Measurements from ENCODE around the gene PDCD7.

PDCD7 gene

GRCh38 chr15:65088643-65089021 lies 45.0 kb downstream of the PDCD7 start:
- H3K4me3 ChIP-seq (ENCODE audit: low read depth in 1 of 2, low read length in 2 of 2) = no peak overlapping the region
- peaks cover 4 to 5% of the 10 kb centered on the region in 2 donors for H3K4me1 ChIP-seq (ENCODE audit: control insufficient read depth in 1 of 2, insufficient read depth in 2 of 2, low read length in 2 of 2)

DNA sequence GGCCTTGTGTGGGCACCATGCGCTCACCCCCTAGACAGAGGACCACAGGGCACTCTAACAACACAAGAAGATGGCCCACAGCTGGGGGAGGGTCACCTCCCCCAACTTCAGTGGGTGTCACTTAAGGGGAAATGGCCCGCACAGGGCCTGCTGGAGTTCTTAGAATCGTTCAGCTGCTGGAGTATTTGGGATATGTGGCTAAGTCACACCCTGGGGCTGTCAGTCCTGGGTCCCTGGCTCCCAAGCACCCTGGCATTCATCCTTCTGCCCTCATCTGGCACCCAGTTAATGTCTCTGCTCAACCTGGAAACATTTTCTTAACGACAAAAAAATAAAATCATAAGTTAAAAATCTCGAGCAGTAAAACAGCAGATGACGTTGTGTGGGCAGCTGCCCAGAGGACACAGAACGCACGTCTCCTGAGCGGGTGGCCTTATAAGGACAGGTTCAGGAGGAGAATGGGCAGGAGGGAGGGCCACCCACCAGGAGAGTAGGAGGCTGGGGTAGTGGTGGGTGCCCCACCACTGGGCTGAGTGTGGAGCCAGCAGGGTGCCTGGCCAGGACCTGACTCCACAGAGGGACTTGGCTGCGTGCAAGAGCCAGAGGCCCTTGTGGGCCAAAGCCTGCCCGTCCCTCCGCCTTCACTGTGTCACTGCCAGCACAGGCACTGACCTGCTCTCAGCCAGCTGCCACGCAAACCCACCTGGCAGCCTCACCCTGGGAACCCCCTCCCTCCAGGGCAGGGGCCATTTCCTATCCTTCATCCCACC lies 45.5 kb downstream of the PDCD7 start:
- Histone ChIP-seq H3K27ac (ENCODE audit: low read length) (no peak overlapping the region), H3K4me1 (ENCODE audit: control insufficient read depth in 1 of 2, insufficient read depth in 2 of 2, low read length in 2 of 2) (peaks cover 4 to 11% of the 10 kb centered on the region in 2 donors), H3K4me3 (ENCODE audit: low read depth in 1 of 2, low read length in 2 of 2) (no peak overlapping the region)

More at GRCh38 chr15:65088643-65089021, 45.0 kb downstream of the PDCD7 start:
- Histone ChIP-seq H3K27ac (ENCODE audit: low read length) (peak overlapping the region; percentile 60), H3K36me3 (ENCODE audit: control insufficient read depth in 1 of 2, insufficient read depth in 2 of 2, low read length in 2 of 2) (no peaks in the 10 kb centered on the region), H3K27me3 (ENCODE audit: low read depth, low read length) (no peaks in the 10 kb centered on the region), H3K9me3 (ENCODE audit: control insufficient read depth in 1 of 2, low read length in 2 of 2) (no peaks in the 10 kb centered on the region)

GRCh38 chr15:65087411-65087810 lies 46.2 kb downstream of the PDCD7 start:
- H3K4me1 ChIP-seq (ENCODE audit: control insufficient read depth in 1 of 2, insufficient read depth in 2 of 2, low read length in 2 of 2) = peaks cover 10 to 18% of the 10 kb centered on the region in 2 donors
- no peak overlapping the region for H3K4me3 ChIP-seq (ENCODE audit: low read depth in 1 of 2, low read length in 2 of 2)
- H3K27ac ChIP-seq (ENCODE audit: low read length) = no peak overlapping the region
- no peaks in the 10 kb centered on the region for H3K27me3 ChIP-seq (ENCODE audit: low read depth, low read length)
- no peaks in the 10 kb centered on the region for H3K9me3 ChIP-seq (ENCODE audit: control insufficient read depth in 1 of 2, low read length in 2 of 2)
- no peaks in the 10 kb centered on the region for H3K36me3 ChIP-seq (ENCODE audit: control insufficient read depth in 1 of 2, insufficient read depth in 2 of 2, low read length in 2 of 2)

More for the DNA sequence above, 45.5 kb downstream of the PDCD7 start:
- H3K27me3 ChIP-seq (ENCODE audit: low read depth, low read length) = no peaks in the 10 kb centered on the region
- H3K36me3 ChIP-seq (ENCODE audit: control insufficient read depth in 1 of 2, insufficient read depth in 2 of 2, low read length in 2 of 2) = no peaks in the 10 kb centered on the region
- H3K9me3 ChIP-seq (ENCODE audit: control insufficient read depth in 1 of 2, low read length in 2 of 2) = no peaks in the 10 kb centered on the region

DNA sequence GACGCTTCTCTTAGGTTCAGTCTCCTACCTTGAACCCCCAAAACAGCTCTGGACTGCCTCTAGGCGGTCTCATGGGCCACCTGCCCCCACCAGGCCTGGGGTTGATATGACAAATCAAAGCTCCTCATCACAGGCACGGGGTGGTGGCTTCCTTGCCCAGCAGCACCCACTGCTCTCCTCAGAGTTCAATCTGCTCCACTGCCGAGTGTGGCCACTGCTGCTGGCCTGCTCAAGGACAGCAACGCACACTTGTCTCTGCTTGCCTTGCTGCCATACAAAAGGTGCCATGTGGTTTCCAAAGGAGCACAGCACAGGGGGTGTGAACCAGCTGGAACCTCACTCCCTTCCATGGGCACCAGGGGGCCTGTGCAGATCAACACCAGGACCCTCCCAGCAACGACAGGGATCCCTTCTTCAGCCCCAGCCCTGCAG lies 46.9 kb downstream of the PDCD7 start:
- Histone ChIP-seq H3K4me1 (ENCODE audit: control insufficient read depth in 1 of 2, insufficient read depth in 2 of 2, low read length in 2 of 2) (peaks cover 10 to 22% of the 10 kb centered on the region in 2 donors), H3K27me3 (ENCODE audit: low read depth, low read length) (no peaks in the 10 kb centered on the region), H3K27ac (ENCODE audit: low read length) (no peak overlapping the region)

GRCh38 chr15:65085990-65086679 lies 47.5 kb downstream of the PDCD7 start:
- H3K4me1 ChIP-seq (ENCODE audit: control insufficient read depth in 1 of 2, insufficient read depth in 2 of 2, low read length in 2 of 2) = peaks cover 10 to 22% of the 10 kb centered on the region in 2 donors
- H3K27ac ChIP-seq (ENCODE audit: low read length) = no peak overlapping the region
- H3K36me3 ChIP-seq (ENCODE audit: control insufficient read depth in 1 of 2, insufficient read depth in 2 of 2, low read length in 2 of 2) = no peaks in the 10 kb centered on the region
- no peaks in the 10 kb centered on the region for H3K9me3 ChIP-seq (ENCODE audit: control insufficient read depth in 1 of 2, low read length in 2 of 2)
- no peaks in the 10 kb centered on the region for H3K27me3 ChIP-seq (ENCODE audit: low read depth, low read length)
- no peak overlapping the region for H3K4me3 ChIP-seq (ENCODE audit: low read depth in 1 of 2, low read length in 2 of 2)

More for the DNA sequence above, 46.9 kb downstream of the PDCD7 start:
- no peak overlapping the region for H3K4me3 ChIP-seq (ENCODE audit: low read depth in 1 of 2, low read length in 2 of 2)
- H3K9me3 ChIP-seq (ENCODE audit: control insufficient read depth in 1 of 2, low read length in 2 of 2) = no peaks in the 10 kb centered on the region
- H3K36me3 ChIP-seq (ENCODE audit: control insufficient read depth in 1 of 2, insufficient read depth in 2 of 2, low read length in 2 of 2) = no peaks in the 10 kb centered on the region

DNA sequence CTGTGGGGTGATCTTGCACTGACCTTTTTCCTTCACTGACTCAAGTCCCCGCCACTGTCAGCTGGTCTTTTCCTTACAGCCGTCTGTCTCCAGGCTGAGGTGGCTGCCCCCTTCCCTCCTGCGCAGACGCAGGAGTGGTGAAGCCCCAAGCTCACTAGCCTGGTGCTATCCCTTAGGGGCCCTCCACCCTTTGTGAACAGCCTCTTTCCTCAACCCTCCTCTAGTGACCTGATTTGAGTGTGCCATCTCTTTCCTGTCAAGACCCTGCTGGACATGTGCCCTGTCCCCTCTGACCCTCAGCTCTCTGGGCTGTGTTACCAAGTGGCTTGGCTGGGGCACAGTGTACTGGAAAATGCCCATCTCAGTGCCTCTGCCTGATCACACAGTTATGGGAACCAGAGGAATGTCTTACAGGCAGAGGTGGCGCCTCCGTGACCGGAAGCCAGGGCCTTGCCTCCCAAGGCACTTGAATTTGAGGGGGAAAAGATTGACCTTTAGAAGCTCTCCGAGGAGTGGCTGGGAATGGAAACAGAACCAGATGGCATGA lies 48.3 kb downstream of the PDCD7 start:
- H3K36me3 ChIP-seq (ENCODE audit: control insufficient read depth in 1 of 2, insufficient read depth in 2 of 2, low read length in 2 of 2) = no peaks in the 10 kb centered on the region
- no peak overlapping the region for H3K27ac ChIP-seq (ENCODE audit: low read length)
- H3K4me3 ChIP-seq (ENCODE audit: low read depth in 1 of 2, low read length in 2 of 2) = no peak overlapping the region
- H3K4me1 ChIP-seq (ENCODE audit: control insufficient read depth in 1 of 2, insufficient read depth in 2 of 2, low read length in 2 of 2) = peaks cover 10 to 22% of the 10 kb centered on the region in 2 donors
- no peaks in the 10 kb centered on the region for H3K9me3 ChIP-seq (ENCODE audit: control insufficient read depth in 1 of 2, low read length in 2 of 2)
- H3K27me3 ChIP-seq (ENCODE audit: low read depth, low read length) = no peaks in the 10 kb centered on the region

DNA sequence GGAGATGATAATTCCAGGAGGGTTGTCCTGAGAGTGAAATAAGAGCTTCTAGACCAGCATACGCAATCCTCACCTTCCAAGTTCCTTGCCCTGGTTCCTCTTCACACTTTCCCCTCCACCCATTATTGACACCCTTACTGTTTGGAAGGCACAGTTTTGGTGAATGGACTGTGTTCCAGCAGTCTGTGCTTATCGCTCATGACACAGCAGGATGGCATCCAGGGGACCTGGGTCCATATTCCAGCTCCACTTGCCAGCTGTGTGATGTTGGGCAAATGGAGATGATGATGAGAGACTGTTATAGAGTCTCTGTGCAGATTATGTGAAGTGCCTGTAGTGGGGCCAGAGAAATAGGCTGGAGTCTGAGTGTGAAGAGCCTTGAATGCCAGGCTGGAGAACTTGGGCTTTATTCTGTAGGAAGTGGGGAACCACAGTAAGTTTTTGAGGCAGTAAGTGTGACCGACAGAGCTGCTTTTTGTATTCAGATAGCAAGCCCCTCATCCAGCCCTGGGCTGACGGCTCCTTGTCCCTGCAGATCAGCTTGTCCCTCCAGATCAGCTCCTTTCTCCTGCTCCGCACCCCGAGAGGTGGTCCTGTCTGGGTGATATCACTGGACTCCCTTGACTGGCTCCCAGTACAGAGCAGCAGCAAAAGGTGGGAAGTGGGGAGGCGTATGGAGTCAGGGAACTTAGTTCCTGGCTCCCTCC lies 49.0 kb downstream of the PDCD7 start:
- H3K4me3 ChIP-seq (ENCODE audit: low read depth in 1 of 2, low read length in 2 of 2) = no peak overlapping the region
- no peaks in the 10 kb centered on the region for H3K9me3 ChIP-seq (ENCODE audit: control insufficient read depth in 1 of 2, low read length in 2 of 2)
- no peaks in the 10 kb centered on the region for H3K27me3 ChIP-seq (ENCODE audit: low read depth, low read length)
- no peak overlapping the region for H3K27ac ChIP-seq (ENCODE audit: low read length)
- H3K36me3 ChIP-seq (ENCODE audit: control insufficient read depth in 1 of 2, insufficient read depth in 2 of 2, low read length in 2 of 2) = no peaks in the 10 kb centered on the region
- H3K4me1 ChIP-seq (ENCODE audit: control insufficient read depth in 1 of 2, insufficient read depth in 2 of 2, low read length in 2 of 2) = peaks cover 10 to 22% of the 10 kb centered on the region in 2 donors

DNA sequence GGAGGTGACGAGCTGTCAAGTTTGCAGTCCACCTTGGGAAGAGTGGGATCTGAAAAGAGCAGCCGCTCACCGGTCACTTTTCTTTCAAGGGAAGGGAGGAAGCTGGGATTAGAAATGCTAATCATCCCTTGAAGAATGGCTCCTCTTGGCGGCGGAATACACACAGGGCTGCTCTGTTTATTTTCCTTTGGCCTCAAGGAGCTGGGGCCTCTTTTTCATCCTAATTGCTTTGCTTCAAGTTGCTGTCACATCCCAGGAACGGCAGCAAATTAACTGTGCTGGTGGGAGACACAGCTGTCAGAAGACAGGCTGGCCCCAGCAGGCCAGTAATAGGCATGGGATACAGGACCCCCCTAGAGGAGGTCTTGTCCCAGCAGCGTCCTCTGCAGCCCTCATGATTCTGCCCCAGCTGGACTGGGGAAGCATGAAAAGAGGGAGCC lies 50.3 kb downstream of the PDCD7 start:
- no peaks in the 10 kb centered on the region for H3K27me3 ChIP-seq (ENCODE audit: low read depth, low read length)
- H3K36me3 ChIP-seq (ENCODE audit: control insufficient read depth in 1 of 2, insufficient read depth in 2 of 2, low read length in 2 of 2) = no peaks in the 10 kb centered on the region
- no peaks in the 10 kb centered on the region for H3K9me3 ChIP-seq (ENCODE audit: control insufficient read depth in 1 of 2, low read length in 2 of 2)
- H3K27ac ChIP-seq (ENCODE audit: low read length) = no peak overlapping the region
- no peak overlapping the region for H3K4me3 ChIP-seq (ENCODE audit: low read depth in 1 of 2, low read length in 2 of 2)
- peaks cover 6 to 22% of the 10 kb centered on the region in 2 donors for H3K4me1 ChIP-seq (ENCODE audit: control insufficient read depth in 1 of 2, insufficient read depth in 2 of 2, low read length in 2 of 2)

- Histone ChIP-seq H3K4me3 (ENCODE audit: low read depth in 1 of 2, low read length in 2 of 2) (no peak overlapping the region), H3K36me3 (ENCODE audit: control insufficient read depth in 1 of 2, insufficient read depth in 2 of 2, low read length in 2 of 2) (no peaks in the 10 kb centered on the region), H3K4me1 (ENCODE audit: control insufficient read depth in 1 of 2, insufficient read depth in 2 of 2, low read length in 2 of 2) (peaks cover 6 to 18% of the 10 kb centered on the region in 2 donors), H3K27me3 (ENCODE audit: low read depth, low read length) (no peaks in the 10 kb centered on the region), H3K27ac (ENCODE audit: low read length) (no peak overlapping the region), H3K9me3 (ENCODE audit: control insufficient read depth in 1 of 2, low read length in 2 of 2) (no peaks in the 10 kb centered on the region)
Observed at GRCh38 chr15:65082303-65082953, 51.2 kb downstream of the PDCD7 start.

GRCh38 chr15:65081758-65082157 lies 51.9 kb downstream of the PDCD7 start:
- Histone ChIP-seq H3K9me3 (ENCODE audit: control insufficient read depth in 1 of 2, low read length in 2 of 2) (no peaks in the 10 kb centered on the region), H3K4me1 (ENCODE audit: control insufficient read depth in 1 of 2, insufficient read depth in 2 of 2, low read length in 2 of 2) (peaks cover 6 to 21% of the 10 kb centered on the region in 2 donors), H3K4me3 (ENCODE audit: low read depth in 1 of 2, low read length in 2 of 2) (no peak overlapping the region), H3K27ac (ENCODE audit: low read length) (no peak overlapping the region), H3K27me3 (ENCODE audit: low read depth, low read length) (no peaks in the 10 kb centered on the region), H3K36me3 (ENCODE audit: control insufficient read depth in 1 of 2, insufficient read depth in 2 of 2, low read length in 2 of 2) (no peaks in the 10 kb centered on the region)
